SK-N-SH (cell line): Measurements from ENCODE around the gene GSTM4. TPM values are rescaled to one million over a fixed set of nuclear protein-coding genes. Genes with fewer than 3 reads are reported as not detected.

ENCODE experiments used
- CTCF ChIA-PET: fragments of 300-600, 350-600 bp; formaldehyde crosslinking; extraction: SDS; loops from one replicate; lab custom pipeline; 2021; lab: Yijun Ruan, JAX
- POLR2A ChIA-PET: fragments of 350-600 bp; sonication (Branson Sonifier 250); formaldehyde crosslinking; extraction: SDS; loops from one replicate; lab custom pipeline; 2020; ENCODE audit warnings: antibody characterized with exemption, inconsistent platforms; lab: Yijun Ruan, JAX
- DNase-seq: peaks from one replicate; pipeline ENCODE4 v3.0.0; 2012
- H2AFZ ChIP-seq: fragments of 200-600 bp; sonication (generic); 2 replicates; pipeline ENCODE4 v1.8.1; 2016; ENCODE audit warnings: antibody characterized with exemption, mild to moderate bottlenecking, low read depth
- H3F3A ChIP-seq: fragments of 200-600 bp; sonication (generic); replicated peaks from 2 replicates; pipeline ENCODE3; 2016; ENCODE audit warnings: antibody characterized with exemption, mild to moderate bottlenecking; ENCODE audit not compliant: insufficient read depth
- H3K27ac ChIP-seq, 2 experiments: fragments of 200-500 bp in 1 of 2; fragments of 200-600 bp in 1 of 2; sonication (Bioruptor generic) in 1 of 2; sonication (generic), shearing (Covaris generic) in 1 of 2; 2 replicates each; pipeline versions ENCODE4 v1.5.1 to v1.6.1; 2014 to 2016; ENCODE audit warnings: low read depth in 2 of 2, inconsistent platforms in 1 of 2, low read length in 1 of 2, mild to moderate bottlenecking in 1 of 2, mixed read lengths in 1 of 2
- H3K27me3 ChIP-seq: fragments of 200-600 bp; sonication (generic), shearing (Covaris generic); 2 replicates; pipeline ENCODE4 v1.6.1; 2016; ENCODE audit warnings: mixed run types; ENCODE audit not compliant: insufficient read depth
- H3K36me3 ChIP-seq, 2 experiments: fragments of 200-500 bp in 1 of 2; fragments of 200-600 bp in 1 of 2; sonication (Bioruptor generic) in 1 of 2; sonication (generic) in 1 of 2; replicated peaks in 1 of 2; 2 replicates each; pipeline versions ENCODE3 to v1.5.1; 2014 to 2016; ENCODE audit warnings: low read length in 1 of 2, mild to moderate bottlenecking in 1 of 2; ENCODE audit not compliant: insufficient read depth in 2 of 2, control insufficient read depth in 1 of 2
- H3K4me1 ChIP-seq, 2 experiments: fragments of 200-500 bp in 1 of 2; fragments of 200-600 bp in 1 of 2; sonication (Bioruptor generic) in 1 of 2; sonication (generic), shearing (Covaris generic) in 1 of 2; 2 replicates each; pipeline versions ENCODE4 v1.5.1 to v1.6.1; 2014 to 2016; ENCODE audit warnings: low read depth in 1 of 2, low read length in 1 of 2, mixed run types in 1 of 2; ENCODE audit not compliant: insufficient read depth in 2 of 2, control insufficient read depth in 1 of 2
- H3K4me2 ChIP-seq: fragments of 200-600 bp; sonication (generic), shearing (Covaris generic); 2 replicates; pipeline ENCODE4 v1.6.1; 2017; ENCODE audit warnings: mixed run types
- H3K4me3 ChIP-seq, 2 experiments: fragments of 200-500 bp in 1 of 2; fragments of 200-600 bp in 1 of 2; sonication (Bioruptor generic) in 1 of 2; sonication (generic), shearing (Covaris generic) in 1 of 2; 2 replicates each; pipeline versions ENCODE4 v1.5.1 to v1.8.1; 2014 to 2016; ENCODE audit warnings: low read depth in 2 of 2, inconsistent platforms in 1 of 2, low read length in 1 of 2, mild to moderate bottlenecking in 1 of 2, mixed read lengths in 1 of 2, moderate library complexity in 1 of 2
- H3K79me2 ChIP-seq: fragments of 200-600 bp; sonication (generic); 2 replicates; pipeline ENCODE4 v1.8.1; 2017; ENCODE audit warnings: mild to moderate bottlenecking; ENCODE audit not compliant: insufficient read depth
- H3K9ac ChIP-seq: fragments of 200-600 bp; sonication (generic); 2 replicates; pipeline ENCODE4 v1.6.1; 2017; ENCODE audit warnings: mixed run types
- H3K9me2 ChIP-seq: fragments of 200-600 bp; sonication (generic); 2 replicates; pipeline ENCODE4 v1.6.1; 2017; ENCODE audit warnings: mixed run types
- H3K9me3 ChIP-seq: fragments of 200-600 bp; sonication (generic); 2 replicates; pipeline ENCODE4 v1.6.1; 2017; ENCODE audit warnings: mixed run types, mild to moderate bottlenecking, moderate library complexity
- H4K20me1 ChIP-seq: fragments of 200-600 bp; sonication (generic); 2 replicates; pipeline ENCODE4 v1.6.1; 2017; ENCODE audit warnings: mild to moderate bottlenecking, mixed run types; ENCODE audit not compliant: insufficient read depth
- EP300 ChIP-seq, 2 experiments: IDR thresholded peaks; 2 replicates each; pipeline versions ENCODE4 v1.4.0 to v1.6.1; 2012; ENCODE audit warnings: borderline replicate concordance in 1 of 2, low read depth in 1 of 2, low read length in 1 of 2
- EZH2phosphoT487 ChIP-seq: fragments of 200-600 bp; sonication (generic); IDR thresholded peaks from 2 replicates; pipeline ENCODE4 v1.6.1; 2017; ENCODE audit warnings: low read depth, mixed run types, mild to moderate bottlenecking, antibody characterized with exemption, moderate library complexity, borderline replicate concordance
- GATA2 ChIP-seq: sonication (generic); formaldehyde crosslinking; IDR thresholded peaks from 2 replicates; pipeline ENCODE4 v1.5.0; 2020; ENCODE audit warnings: mild to moderate bottlenecking, missing genetic modification reagents
- SMC3 ChIP-seq: IDR thresholded peaks from 2 replicates; pipeline ENCODE4 v1.6.1; 2012; ENCODE audit warnings: low read depth, low read length, improper control_type of control experiment
- TAF1 ChIP-seq: IDR thresholded peaks from 2 replicates; pipeline ENCODE4 v1.6.1; 2012; ENCODE audit warnings: low read depth, mild to moderate bottlenecking, low read length, moderate library complexity, borderline replicate concordance
- WGBS: methylation state at CpG from one replicate; pipeline ENCODE4 v1.1.6; 2017; ENCODE audit warnings: low lambda C conversion rate; 5-methylcytosine and 5-hydroxymethylcytosine counted together
- polyA plus RNA-seq, 3 experiments: library from polyadenylated mRNA; depleted of rRNA; stranded (reverse); fragments of >200 nt; gene quantifications; 2 replicates each; pipeline ENCODE4 v1.2.3, GENCODE V29; 2012
- TF ChIP-seq, protein P1 (sequence below): fragments of 200-600 bp; sonication (generic); IDR thresholded peaks from 2 replicates; pipeline ENCODE4 v1.6.1; 2017; ENCODE audit warnings: antibody characterized with exemption, mild to moderate bottlenecking, moderate library complexity

Gene GSTM4
- polyA plus RNA-seq, 1 of the 3 experiments (the other 2 are of a cell fraction): 34.2 TPM

DNA sequence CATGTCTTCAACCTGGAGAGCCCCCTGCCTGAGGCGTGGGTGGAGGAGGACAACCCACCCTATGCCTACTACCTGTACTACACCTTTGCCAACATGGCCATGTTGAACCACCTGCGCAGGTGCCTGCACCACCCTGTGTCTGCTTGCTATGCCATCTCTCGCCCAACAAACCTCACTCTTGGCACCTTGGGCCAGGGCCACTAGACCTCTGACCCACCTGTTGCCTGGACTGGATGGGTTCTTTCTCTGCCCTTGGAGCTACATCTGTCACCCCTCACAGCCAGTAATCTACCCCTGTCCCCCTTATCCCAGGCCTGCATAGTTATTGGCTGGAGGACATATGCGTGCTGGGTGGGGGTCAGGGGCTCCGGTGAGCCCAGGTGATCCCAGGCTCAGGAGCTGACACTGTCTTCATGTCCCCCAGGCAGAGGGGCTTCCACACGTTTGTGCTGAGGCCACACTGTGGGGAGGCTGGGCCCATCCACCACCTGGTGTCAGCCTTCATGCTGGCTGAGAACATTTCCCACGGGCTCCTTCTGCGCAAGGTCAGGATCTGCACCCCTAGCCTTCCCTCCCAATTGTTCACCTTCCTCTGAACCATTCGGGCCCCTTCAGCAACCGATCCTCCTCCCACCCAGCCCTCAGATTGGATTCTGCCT lies 26.4 kb upstream of the GSTM4 start:
- DNase-seq: peak; percentile 12
- no peaks in the 10 kb centered on the region for H3K27me3 ChIP-seq
- H3K36me3 ChIP-seq: peaks cover 20 to 55% of the 10 kb centered on the region in 2 experiments
- peaks cover 0 to 43% of the 10 kb centered on the region in 2 experiments; a peak in 2 of 4 replicates for H3K4me1 ChIP-seq
- no peaks in the 10 kb centered on the region; the same call in 1 of the 2 replicates for H3K9me3 ChIP-seq
- H3K79me2 ChIP-seq: peaks cover 7% of the 10 kb centered on the region; the same call in 1 of the 2 replicates
- POLR2A ChIA-PET: interaction anchor here (4.3 kb wide), 1 partner anchor 81 kb away, joined by 26 read pairs; the partner anchor contains the start of gene GNAI3
- H3F3A ChIP-seq: peaks cover 4% of the 10 kb centered on the region
- 97% methylated on average over 7 of the region's 10 CpGs for WGBS
- TF ChIP-seq EZH2phosphoT487: no peak
- no peak for TF ChIP-seq SMC3
- TF ChIP-seq, protein P1, sequence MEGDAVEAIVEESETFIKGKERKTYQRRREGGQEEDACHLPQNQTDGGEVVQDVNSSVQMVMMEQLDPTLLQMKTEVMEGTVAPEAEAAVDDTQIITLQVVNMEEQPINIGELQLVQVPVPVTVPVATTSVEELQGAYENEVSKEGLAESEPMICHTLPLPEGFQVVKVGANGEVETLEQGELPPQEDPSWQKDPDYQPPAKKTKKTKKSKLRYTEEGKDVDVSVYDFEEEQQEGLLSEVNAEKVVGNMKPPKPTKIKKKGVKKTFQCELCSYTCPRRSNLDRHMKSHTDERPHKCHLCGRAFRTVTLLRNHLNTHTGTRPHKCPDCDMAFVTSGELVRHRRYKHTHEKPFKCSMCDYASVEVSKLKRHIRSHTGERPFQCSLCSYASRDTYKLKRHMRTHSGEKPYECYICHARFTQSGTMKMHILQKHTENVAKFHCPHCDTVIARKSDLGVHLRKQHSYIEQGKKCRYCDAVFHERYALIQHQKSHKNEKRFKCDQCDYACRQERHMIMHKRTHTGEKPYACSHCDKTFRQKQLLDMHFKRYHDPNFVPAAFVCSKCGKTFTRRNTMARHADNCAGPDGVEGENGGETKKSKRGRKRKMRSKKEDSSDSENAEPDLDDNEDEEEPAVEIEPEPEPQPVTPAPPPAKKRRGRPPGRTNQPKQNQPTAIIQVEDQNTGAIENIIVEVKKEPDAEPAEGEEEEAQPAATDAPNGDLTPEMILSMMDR: no peak
- no peak for TF ChIP-seq TAF1
- no peak for TF ChIP-seq EP300 (IDR thresholded peaks at IDR 0.05; ENCODE audit: borderline replicate concordance in 1 of 2, low read depth in 1 of 2, low read length in 1 of 2)
- no peak overlapping the region for H2AFZ ChIP-seq
- peaks cover 20% of the 10 kb centered on the region for H4K20me1 ChIP-seq
- CTCF ChIA-PET: interaction anchor here (0.5 to 11.9 kb wide), 16 partner anchors 8 to 354 kb away, joined by 3 to 114 read pairs (median 3); partner anchors contain the start of gene GNAI3
- H3K27ac ChIP-seq: peak overlapping the region in 1 of 2 experiments; percentile 11; a peak in 1 of 4 replicates
- H3K9me2 ChIP-seq: no peaks in the 10 kb centered on the region
- H3K9ac ChIP-seq: no peak overlapping the region
- no peak overlapping the region for H3K4me3 ChIP-seq
- H3K4me2 ChIP-seq: no peak overlapping the region

DNA sequence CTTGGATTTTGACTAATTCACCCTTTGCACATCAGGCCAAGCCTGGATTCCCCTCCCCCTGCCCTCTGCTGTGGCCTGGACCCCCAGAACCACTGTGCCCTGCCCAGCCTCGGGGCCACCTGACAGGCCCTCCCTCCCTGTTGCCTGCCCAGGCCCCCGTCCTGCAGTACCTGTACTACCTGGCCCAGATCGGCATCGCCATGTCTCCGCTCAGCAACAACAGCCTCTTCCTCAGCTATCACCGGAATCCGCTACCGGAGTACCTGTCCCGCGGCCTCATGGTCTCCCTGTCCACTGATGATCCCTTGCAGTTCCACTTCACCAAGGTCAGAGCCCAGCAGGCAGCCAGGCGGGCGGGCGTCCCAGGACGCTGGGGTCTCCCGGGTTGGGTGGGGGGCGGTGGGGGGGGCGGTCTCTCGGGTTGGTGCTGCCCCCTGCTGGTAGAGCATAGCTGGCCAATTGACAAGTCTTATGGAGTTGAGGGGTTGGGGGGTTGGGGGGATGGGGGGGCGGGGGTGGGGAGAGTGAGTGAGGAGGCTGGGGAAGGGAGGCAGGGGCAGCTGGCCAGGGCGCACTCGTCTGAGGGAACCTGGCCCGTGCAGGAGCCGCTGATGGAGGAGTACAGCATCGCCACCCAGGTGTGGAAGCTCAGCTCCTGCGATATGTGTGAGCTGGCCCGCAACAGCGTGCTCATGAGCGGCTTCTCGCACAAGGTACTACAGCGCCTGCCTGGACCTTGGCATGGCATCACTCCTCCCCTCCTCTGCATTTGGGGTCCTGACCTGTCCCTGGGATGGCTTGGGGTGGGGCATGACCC lies 25.6 kb upstream of the GSTM4 start:
- Histone ChIP-seq H3K9me2 (no peaks in the 10 kb centered on the region), H3K27ac (peak overlapping the region in 1 of 2 experiments; percentile 97; a peak in 2 of 4 replicates), H3K27me3 (no peaks in the 10 kb centered on the region), H3K9me3 (no peaks in the 10 kb centered on the region; the same call in 1 of the 2 replicates), H3K79me2 (no peaks in the 10 kb centered on the region), H3K4me2 (no peak overlapping the region), H2AFZ (no peak overlapping the region), H3K9ac (no peak overlapping the region), H3F3A (peaks cover 4% of the 10 kb centered on the region), H3K4me3 (no peak overlapping the region), H3K4me1 (peaks cover 0 to 46% of the 10 kb centered on the region in 2 experiments; a peak in 2 of 4 replicates), H3K36me3 (peaks cover 20 to 55% of the 10 kb centered on the region in 2 experiments), H4K20me1 (peaks cover 12% of the 10 kb centered on the region)
- DNase-seq: peak; percentile 84
- POLR2A ChIA-PET: interaction anchor here (4.3 kb wide), 1 partner anchor 82 kb away, joined by 26 read pairs; the partner anchor contains the start of gene GNAI3
- TF ChIP-seq, protein P1: 0 out of 2 replicates have a peak, but pooled peaks have one; percentile 4
- no peak for TF ChIP-seq GATA2 (CRISPR knock-in tag)
- CTCF ChIA-PET: interaction anchor here (0.5 to 11.9 kb wide), 17 partner anchors 10 to 353 kb away, joined by 3 to 114 read pairs (median 4); partner anchors contain the start of genes AMPD2, GNAI3 and GNAT2
- WGBS: 65% methylated on average over 15 of the region's 30 CpGs
